HepG2 (cell line): ENCODE results near the gene BGN. TPM values are rescaled to one million over a fixed set of nuclear protein-coding genes. Genes with fewer than 3 reads are reported as not detected.

Source experiments
- ATAC-seq: fragments of 200-7000 bp; cut with Tn5 transposase; 3 replicates; pipeline ENCODE4 v1.9.1; 2020; ENCODE audit warnings: mild to moderate bottlenecking, moderate library complexity
- BruUV-seq: library from RNA; stranded (reverse); fragments of 400-500 nt; replicated peaks from 2 replicates; lab custom pipeline; 2021; lab: Mats Ljungman, UMichigan
- CTCF ChIA-PET: fragments of 300-600 bp; formaldehyde crosslinking; extraction: SDS; loops from one replicate; lab custom pipeline; 2021; ENCODE audit warnings: low total read pairs, inconsistent platforms, low intra/inter-chr PET ratio; lab: Yijun Ruan, JAX
- POLR2A ChIA-PET: fragments of 350-600 bp; sonication (Branson Sonifier 250); formaldehyde crosslinking; loops from one replicate; lab custom pipeline; 2020; ENCODE audit warnings: antibody characterized with exemption, inconsistent platforms; lab: Yijun Ruan, JAX
- DNase-seq: peaks from one replicate; pipeline ENCODE4 v3.0.0-alpha.2; 2015; ENCODE audit warnings: low spot score
- FAIRE-seq: peaks from 3 replicates; lab custom pipeline; 2011; peaks lifted over from hg19 to GRCh38; lab: Jason Lieb, UNC
- H2AFZ ChIP-seq: one replicate; pipeline ENCODE4 v1.6.1; 2011; ENCODE audit warnings: low read length, inconsistent platforms
- H3K27ac ChIP-seq: fragments of 300-600 bp; 3 replicates; pipeline ENCODE4 v1.8.0; 2011; ENCODE audit warnings: mixed run types, mild to moderate bottlenecking, mixed read lengths, low read length, inconsistent platforms; ENCODE audit not compliant: insufficient read depth; ENCODE audit errors: extremely low read length
- H3K27me3 ChIP-seq, 2 experiments: fragments of 200-600 bp in 1 of 2; 2 replicates in 1 of 2; 3 replicates in 1 of 2; pipeline versions ENCODE4 v1.6.0 to v1.8.0; 2011; ENCODE audit warnings: low read length in 2 of 2, mild to moderate bottlenecking in 2 of 2, moderate library complexity in 2 of 2, inconsistent platforms in 1 of 2; ENCODE audit not compliant: insufficient read depth in 2 of 2, control insufficient read depth in 1 of 2
- H3K36me3 ChIP-seq, 2 experiments: fragments of 200-600 bp in 1 of 2; replicated peaks in 1 of 2; 2 replicates in 1 of 2; 3 replicates in 1 of 2; pipeline versions ENCODE4 v1.5.1 to v1.8.0; 2011; ENCODE audit warnings: low read length in 2 of 2, inconsistent platforms in 1 of 2; ENCODE audit not compliant: insufficient read depth in 2 of 2, control insufficient read depth in 1 of 2
- H3K4me1 ChIP-seq: 2 replicates; pipeline ENCODE4 v1.5.1; 2012; ENCODE audit warnings: low read length, inconsistent platforms; ENCODE audit not compliant: insufficient read depth
- H3K4me2 ChIP-seq: 2 replicates; pipeline ENCODE4 v1.6.0; 2011; ENCODE audit warnings: low read depth, low read length, inconsistent platforms
- H3K4me3 ChIP-seq, 3 experiments: fragments of 200-600 bp in 1 of 3; sonication (generic), shearing (Covaris generic) in 1 of 3; replicated peaks in 1 of 3; 2 replicates each; pipeline ENCODE4 v1.5.1; 2011 to 2016; ENCODE audit warnings: low read length in 3 of 3, inconsistent platforms in 2 of 3, low read depth in 2 of 3, mild to moderate bottlenecking in 2 of 3, control low read depth in 1 of 3, mixed read lengths in 1 of 3; ENCODE audit not compliant: insufficient read depth in 1 of 3
- H3K79me2 ChIP-seq: one replicate; pipeline ENCODE4 v1.6.1; 2011; ENCODE audit warnings: low read length, inconsistent platforms; ENCODE audit not compliant: insufficient read depth
- H3K9ac ChIP-seq: 2 replicates; pipeline ENCODE4 v1.6.0; 2011; ENCODE audit warnings: mild to moderate bottlenecking, low read depth, low read length, inconsistent platforms; ENCODE audit not compliant: insufficient read depth
- H3K9me3 ChIP-seq: 2 replicates; pipeline ENCODE4 v1.5.1; 2012; ENCODE audit warnings: mild to moderate bottlenecking, low read length
- H4K20me1 ChIP-seq: 2 replicates; pipeline ENCODE4 v1.6.0; 2011; ENCODE audit warnings: inconsistent platforms, mild to moderate bottlenecking, low read length, moderate library complexity; ENCODE audit not compliant: insufficient read depth
- ZMYM2 ChIP-seq: sonication (generic); formaldehyde crosslinking; IDR thresholded peaks from 2 replicates; pipeline ENCODE4 v1.8.0; 2022; ENCODE audit warnings: mild to moderate bottlenecking, missing genetic modification reagents
- WGBS: methylation state at CpG from one replicate; pipeline ENCODE4 v1.1.6; 2017; ENCODE audit warnings: low lambda C conversion rate; 5-methylcytosine and 5-hydroxymethylcytosine counted together
- in situ Hi-C: cut with HindIII; loops from 2 replicates; pipeline ENCODE4 v1.10.0; 2017; ENCODE audit warnings: low pct_unique_long_range_greater_than_20kb; ENCODE audit not compliant: extremely low pct_ligation_motif_present
- intact Hi-C: fragments of 100-400 bp; cut with micrococcal nuclease; formaldehyde crosslinking; loops from one replicate; pipeline ENCODE4 v1.10.0; 2022; ENCODE audit not compliant: unreplicated experiment
- polyA plus RNA-seq, 8 experiments: library from polyadenylated mRNA; depleted of rRNA in 3 of 8; stranded (reverse) in 7 of 8; unstranded in 1 of 8; fragments of >200 nt; fragmentation: Illumina TruSeq in 4 of 8; extraction: Trizol in 4 of 8; gene quantifications; 2 replicates each; pipeline versions ENCODE4 v1.2.1 to v1.2.3, GENCODE V29; 2011 to 2016; ENCODE audit warnings: low read depth in 4 of 8, missing spikeins in 1 of 8, mixed read lengths in 1 of 8; ENCODE audit not compliant: insufficient read depth in 1 of 8
- total RNA-seq, 5 experiments: library from RNA; depleted of rRNA; stranded (reverse); fragments of >200 nt; fragmentation: Illumina TruSeq; extraction: Trizol; gene quantifications; 2 replicates each; pipeline ENCODE4 v1.2.3, GENCODE V29; 2016; ENCODE audit warnings: low read depth in 1 of 5
- TF ChIP-seq, protein P1 (sequence below): sonication (generic); formaldehyde crosslinking; IDR thresholded peaks from 2 replicates; pipeline ENCODE4 v1.5.0; 2020; ENCODE audit warnings: mild to moderate bottlenecking, missing genetic modification reagents
- TF ChIP-seq, protein P2 (sequence below): sonication (generic); formaldehyde crosslinking; IDR thresholded peaks from 2 replicates; pipeline ENCODE4 v1.9.0; 2021; ENCODE audit warnings: mild to moderate bottlenecking, missing genetic modification reagents

BGN gene
- total and polyA plus RNA-seq, 2 of the 13 experiments (the other 11 are each of a cell fraction or from before 2014, with no cell fraction given): 0.18 to 0.63 TPM

DNA sequence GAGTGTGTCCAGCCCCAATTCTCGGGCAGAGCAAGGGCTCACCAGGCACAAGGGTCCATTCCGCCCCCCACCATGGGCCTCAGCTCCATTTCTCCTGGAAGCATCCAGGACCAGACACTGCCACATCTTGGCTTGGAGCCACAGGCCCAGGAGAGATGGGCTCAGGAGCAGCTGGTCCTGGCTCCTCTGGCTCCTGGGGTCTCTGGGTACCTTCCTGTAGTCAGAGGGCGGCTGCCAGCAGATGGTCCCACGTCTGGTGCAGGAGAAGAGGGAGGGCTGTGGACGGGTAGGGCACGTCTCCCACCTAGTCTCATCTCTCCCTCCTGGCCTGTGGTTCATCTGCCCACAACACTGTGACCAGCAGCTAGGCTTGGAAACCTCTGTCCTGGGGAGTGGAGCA lies 30.7 kb downstream of the BGN start:
- no peak for FAIRE-seq
- H3K36me3 ChIP-seq: no peaks in the 10 kb centered on the region
- no peaks in the 10 kb centered on the region; the same call in 1 of the 2 replicates for H3K4me1 ChIP-seq
- H3K79me2 ChIP-seq: no peaks in the 10 kb centered on the region
- BruUV-seq: no TSS peak
- no peaks in the 10 kb centered on the region for H3K9me3 ChIP-seq
- intact Hi-C loops (no loop called here), in situ Hi-C loops (no loop called here)
- H4K20me1 ChIP-seq: no peaks in the 10 kb centered on the region
- no peak for ATAC-seq
- H3K4me2 ChIP-seq: no peak overlapping the region
- DNase-seq: no peak
- ChIA-PET CTCF (no interaction called here), POLR2A (no interaction called here)
- H3K4me3 ChIP-seq: no peak overlapping the region
- H2AFZ ChIP-seq: no peak overlapping the region
- no peak overlapping the region for H3K9ac ChIP-seq
- H3K27me3 ChIP-seq: peaks cover 3 to 17% of the 10 kb centered on the region in 2 experiments; a peak in 2 of 5 replicates
- no CpG with 5 or more reads among the region's 6 CpGs for WGBS
- TF ChIP-seq, protein P1, sequence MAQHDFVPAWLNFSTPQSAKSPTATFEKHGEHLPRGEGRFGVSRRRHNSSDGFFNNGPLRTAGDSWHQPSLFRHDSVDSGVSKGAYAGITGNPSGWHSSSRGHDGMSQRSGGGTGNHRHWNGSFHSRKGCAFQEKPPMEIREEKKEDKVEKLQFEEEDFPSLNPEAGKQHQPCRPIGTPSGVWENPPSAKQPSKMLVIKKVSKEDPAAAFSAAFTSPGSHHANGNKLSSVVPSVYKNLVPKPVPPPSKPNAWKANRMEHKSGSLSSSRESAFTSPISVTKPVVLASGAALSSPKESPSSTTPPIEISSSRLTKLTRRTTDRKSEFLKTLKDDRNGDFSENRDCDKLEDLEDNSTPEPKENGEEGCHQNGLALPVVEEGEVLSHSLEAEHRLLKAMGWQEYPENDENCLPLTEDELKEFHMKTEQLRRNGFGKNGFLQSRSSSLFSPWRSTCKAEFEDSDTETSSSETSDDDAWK (CRISPR knock-in tag): no peak
- no peak for TF ChIP-seq ZMYM2 (CRISPR knock-in tag)
- TF ChIP-seq, protein P2, sequence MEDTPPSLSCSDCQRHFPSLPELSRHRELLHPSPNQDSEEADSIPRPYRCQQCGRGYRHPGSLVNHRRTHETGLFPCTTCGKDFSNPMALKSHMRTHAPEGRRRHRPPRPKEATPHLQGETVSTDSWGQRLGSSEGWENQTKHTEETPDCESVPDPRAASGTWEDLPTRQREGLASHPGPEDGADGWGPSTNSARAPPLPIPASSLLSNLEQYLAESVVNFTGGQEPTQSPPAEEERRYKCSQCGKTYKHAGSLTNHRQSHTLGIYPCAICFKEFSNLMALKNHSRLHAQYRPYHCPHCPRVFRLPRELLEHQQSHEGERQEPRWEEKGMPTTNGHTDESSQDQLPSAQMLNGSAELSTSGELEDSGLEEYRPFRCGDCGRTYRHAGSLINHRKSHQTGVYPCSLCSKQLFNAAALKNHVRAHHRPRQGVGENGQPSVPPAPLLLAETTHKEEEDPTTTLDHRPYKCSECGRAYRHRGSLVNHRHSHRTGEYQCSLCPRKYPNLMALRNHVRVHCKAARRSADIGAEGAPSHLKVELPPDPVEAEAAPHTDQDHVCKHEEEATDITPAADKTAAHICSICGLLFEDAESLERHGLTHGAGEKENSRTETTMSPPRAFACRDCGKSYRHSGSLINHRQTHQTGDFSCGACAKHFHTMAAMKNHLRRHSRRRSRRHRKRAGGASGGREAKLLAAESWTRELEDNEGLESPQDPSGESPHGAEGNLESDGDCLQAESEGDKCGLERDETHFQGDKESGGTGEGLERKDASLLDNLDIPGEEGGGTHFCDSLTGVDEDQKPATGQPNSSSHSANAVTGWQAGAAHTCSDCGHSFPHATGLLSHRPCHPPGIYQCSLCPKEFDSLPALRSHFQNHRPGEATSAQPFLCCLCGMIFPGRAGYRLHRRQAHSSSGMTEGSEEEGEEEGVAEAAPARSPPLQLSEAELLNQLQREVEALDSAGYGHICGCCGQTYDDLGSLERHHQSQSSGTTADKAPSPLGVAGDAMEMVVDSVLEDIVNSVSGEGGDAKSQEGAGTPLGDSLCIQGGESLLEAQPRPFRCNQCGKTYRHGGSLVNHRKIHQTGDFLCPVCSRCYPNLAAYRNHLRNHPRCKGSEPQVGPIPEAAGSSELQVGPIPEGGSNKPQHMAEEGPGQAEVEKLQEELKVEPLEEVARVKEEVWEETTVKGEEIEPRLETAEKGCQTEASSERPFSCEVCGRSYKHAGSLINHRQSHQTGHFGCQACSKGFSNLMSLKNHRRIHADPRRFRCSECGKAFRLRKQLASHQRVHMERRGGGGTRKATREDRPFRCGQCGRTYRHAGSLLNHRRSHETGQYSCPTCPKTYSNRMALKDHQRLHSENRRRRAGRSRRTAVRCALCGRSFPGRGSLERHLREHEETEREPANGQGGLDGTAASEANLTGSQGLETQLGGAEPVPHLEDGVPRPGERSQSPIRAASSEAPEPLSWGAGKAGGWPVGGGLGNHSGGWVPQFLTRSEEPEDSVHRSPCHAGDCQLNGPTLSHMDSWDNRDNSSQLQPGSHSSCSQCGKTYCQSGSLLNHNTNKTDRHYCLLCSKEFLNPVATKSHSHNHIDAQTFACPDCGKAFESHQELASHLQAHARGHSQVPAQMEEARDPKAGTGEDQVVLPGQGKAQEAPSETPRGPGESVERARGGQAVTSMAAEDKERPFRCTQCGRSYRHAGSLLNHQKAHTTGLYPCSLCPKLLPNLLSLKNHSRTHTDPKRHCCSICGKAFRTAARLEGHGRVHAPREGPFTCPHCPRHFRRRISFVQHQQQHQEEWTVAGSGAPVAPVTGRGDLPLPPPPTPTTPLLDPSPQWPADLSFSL (CRISPR knock-in tag): no peak
- H3K27ac ChIP-seq: no peak overlapping the region
